HG02852 (cell line): Measurements from ENCODE around the gene VSX2.
"Not testable (repeated sequence)": the region's sequence is repeated elsewhere in the genome, so short reads cannot be mapped to it uniquely, and the experiment has no call there.

ENCODE experiments used
- ATAC-seq: cut with Tn5 transposase; IDR thresholded peaks from one replicate; pipeline ENCODE4 v1.9.1; 2021; ENCODE audit warnings: mild to moderate bottlenecking, moderate library complexity; ENCODE audit not compliant: unreplicated experiment

VSX2 gene

DNA sequence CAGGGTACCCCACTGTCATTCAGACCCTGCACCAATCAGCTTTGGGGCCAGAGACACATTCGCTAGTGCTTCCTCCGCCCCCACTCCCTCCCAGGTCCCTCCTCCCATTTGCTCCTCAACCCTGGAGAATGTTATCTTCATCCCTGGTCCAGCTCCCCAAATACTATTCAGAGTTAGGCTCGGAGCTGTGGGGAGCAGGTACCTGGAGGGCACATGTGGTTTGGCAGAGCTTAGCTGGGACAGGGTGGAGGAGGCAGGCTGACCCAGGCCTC, 19.5 kb downstream of the VSX2 start:
- ATAC-seq: no peak

DNA sequence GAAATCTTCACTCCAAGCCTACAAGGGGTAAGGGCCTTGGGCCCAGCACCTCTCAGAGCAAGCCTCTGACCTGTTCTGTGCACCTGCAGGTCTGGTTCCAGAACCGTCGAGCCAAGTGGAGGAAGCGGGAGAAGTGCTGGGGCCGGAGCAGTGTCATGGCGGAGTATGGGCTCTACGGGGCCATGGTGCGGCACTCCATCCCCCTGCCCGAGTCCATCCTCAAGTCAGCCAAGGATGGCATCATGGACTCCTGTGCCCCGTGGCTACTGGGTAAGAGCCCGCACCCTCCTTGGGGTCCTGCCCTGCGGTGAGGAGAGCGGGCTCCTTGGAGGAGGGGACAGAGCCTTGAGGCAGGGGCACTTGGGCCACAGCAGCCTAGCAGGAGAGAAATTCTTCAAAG, 20.3 kb downstream of the VSX2 start:
- no peak for ATAC-seq

DNA sequence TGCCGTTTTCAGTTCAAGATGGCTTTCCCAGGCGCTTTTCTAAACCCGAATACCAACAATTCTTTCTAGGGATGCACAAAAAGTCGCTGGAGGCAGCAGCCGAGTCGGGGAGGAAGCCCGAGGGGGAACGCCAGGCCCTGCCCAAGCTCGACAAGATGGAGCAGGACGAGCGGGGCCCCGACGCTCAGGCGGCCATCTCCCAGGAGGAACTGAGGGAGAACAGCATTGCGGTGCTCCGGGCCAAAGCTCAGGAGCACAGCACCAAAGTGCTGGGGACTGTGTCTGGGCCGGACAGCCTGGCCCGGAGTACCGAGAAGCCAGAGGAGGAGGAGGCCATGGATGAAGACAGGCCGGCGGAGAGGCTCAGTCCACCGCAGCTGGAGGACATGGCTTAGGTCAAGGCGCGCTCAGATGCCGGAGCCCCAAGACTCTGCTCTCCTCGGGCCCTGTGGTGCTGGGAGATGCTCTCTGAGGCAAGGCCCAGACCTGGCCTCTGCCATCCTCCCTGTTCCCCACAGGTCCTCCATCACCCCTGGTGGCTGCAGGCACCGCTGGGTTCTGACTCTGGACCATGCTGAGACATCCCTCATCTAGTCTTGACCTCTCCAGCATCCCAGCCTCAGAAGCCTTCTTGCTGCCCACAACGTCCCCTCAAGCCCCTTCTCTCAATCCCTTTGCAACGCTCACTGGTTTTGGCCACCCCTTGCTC, 21.4 kb downstream of the VSX2 start:
- no peak for ATAC-seq

DNA sequence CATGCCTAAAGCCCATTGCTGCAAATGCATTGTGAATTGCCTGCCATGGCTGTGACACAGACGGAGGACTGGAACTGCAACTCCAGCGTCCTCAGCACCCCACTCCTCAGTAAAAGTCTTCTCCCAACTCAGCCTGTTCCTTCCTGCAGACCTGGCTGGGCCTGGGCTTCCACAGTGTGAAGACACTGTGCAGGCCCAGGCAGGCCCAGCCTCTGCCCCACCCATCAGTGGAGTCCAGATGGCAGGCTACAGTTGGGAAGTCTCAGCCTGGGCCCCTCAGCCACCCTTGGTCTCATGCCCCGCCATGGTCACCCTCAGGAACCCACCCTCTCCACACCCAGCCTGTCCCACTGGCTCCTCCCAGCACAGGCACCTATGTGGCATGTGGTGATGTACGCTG, 22.0 kb downstream of the VSX2 start:
- no peak for ATAC-seq

DNA sequence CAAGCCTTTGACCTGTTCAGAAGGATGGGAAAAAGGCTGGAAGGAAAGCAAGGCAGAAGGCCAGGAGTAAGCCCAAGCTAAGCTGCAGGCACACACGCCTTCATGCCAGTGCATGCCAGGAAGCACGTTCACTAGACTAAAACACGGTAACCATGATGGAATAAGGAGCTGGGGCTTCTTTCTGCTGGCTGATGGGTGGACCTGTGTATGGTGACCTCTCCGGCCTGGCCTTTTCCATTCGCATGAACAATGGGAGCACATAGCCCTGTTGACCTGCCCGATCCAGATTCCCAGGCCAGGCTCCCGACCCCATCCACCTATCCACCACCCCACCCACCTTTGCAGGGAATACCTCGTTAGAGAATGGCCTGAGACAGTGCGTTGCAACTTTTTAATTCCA, 22.8 kb downstream of the VSX2 start:
- no peak for ATAC-seq

DNA sequence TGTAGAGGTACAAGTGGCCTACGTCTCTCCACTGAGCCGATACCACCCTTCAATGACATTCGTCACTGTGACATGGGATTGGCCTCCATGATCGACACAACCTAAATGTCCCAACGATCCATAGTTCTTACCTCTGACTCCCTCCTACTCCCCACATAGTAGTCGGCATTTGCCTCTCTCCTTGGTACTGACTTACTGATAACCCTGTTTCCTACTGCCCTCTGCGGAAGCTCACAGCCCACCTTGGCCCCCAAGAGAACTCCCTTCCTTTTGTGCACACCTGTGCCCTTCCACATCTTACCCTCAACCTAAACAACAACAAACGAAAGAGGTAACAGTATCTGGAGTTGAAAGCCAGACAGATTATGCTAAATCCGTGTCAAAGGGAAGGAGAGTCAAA, 23.9 kb downstream of the VSX2 start:
- ATAC-seq: no peak

DNA sequence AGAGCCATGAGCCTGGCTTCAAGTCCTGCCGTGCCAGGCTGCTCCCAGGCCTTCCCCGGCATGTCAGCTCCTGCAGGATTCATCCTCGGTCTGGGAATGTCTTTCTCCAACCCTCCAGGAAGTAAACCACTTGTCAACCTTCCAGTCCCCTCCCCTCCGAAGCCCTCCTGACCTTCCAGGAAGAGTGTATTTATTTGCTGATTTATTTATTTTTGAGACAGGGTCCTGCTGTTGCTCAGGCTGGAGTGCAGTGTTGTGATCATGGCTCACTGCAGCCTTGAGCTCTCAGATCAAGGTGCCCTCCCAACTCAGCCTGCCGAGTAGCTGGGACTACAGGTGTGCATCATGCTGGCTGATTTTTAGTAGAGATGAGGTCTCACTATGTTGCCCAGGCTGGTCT, 24.7 kb downstream of the VSX2 start:
- ATAC-seq: no peak

DNA sequence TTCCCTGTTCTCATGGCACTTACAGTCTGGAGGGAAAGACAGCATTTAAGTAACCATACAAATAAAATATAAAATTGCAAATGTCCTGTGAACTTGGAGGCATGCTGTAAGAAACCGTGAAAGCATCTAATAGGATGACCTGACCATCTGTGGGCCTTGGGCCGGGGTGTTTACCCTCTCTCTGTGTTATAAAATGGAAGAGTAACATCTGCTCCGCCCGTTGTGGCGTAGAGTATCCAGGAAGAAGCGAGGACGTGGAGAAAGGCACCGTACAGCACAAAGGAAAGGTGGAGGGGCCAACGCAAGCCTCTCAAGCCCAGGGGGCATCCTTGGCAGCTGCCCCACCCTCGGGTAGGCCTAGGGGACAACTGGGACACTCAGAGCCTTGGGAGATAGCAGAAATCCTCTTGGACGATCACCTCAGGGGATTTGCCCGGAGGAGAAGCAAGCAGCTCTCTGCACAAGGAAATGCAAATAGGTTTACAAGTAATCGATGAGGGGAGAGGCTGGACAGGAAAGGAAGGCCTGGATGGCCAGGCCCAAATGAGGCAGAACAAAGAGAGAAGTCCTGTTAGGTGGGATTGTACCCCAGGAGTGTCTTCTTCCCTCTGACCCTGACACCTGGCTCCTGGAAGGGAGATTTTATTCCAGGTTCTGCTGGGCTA, 26.2 kb downstream of the VSX2 start:
- ATAC-seq: no peak

DNA sequence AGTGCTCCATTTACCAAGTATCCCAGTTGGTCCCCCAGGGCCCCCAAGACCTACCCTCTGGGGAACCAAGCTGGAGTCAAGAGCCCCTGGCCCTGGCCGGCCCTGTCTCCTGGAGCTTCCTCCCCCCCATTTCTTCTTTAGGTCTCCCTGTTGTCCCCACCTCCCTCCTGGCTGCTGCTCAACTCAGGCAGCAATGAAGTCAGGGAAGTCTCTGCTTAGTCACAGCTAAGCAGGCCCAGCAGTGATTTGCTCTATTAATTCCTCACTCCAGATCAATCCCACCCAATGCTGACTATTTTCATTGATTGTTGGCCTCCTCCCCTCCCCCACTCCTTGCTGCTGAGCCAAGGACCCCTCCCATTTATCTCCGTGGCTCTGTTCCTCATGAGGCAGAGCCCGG, 28.3 kb downstream of the VSX2 start:
- no peak for ATAC-seq

DNA sequence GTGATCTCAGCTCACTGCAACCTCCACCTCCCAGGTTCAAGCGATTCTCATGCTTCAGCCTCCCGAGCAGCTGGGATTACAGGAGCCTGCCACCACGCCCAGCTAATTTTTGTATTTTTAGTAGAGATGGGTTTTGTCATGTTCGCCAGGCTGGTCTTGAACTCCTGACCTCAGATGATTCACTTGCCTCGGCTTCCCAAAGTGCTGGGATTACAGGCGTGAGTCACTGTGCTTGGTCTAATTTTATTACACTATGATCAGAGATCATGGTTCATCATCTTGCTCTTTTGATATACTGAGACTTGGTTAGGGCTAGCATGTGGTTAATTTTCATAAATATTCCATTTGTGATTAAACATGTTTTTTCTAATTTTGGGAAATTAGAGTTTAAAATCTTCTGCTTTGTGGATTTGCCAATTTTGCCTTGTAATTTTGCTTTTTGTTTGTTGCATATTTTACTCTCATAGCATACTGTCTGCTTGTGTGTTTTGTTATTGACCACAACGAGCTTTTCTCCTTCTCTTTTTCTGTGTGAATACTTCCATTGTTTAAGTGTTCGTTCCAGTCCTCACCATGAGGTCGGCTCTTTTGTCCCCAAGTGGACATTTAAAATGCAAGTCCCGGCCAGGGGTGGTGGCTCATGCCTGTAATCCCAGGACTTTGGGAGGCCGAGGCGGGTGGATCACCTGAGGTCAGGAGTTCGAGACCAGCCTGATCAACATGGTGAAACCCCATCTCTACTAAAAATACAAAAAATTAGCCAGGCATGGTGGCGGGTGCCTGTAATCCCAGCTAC, 31.3 kb downstream of the VSX2 start:
- not testable (repeated sequence) for ATAC-seq

DNA sequence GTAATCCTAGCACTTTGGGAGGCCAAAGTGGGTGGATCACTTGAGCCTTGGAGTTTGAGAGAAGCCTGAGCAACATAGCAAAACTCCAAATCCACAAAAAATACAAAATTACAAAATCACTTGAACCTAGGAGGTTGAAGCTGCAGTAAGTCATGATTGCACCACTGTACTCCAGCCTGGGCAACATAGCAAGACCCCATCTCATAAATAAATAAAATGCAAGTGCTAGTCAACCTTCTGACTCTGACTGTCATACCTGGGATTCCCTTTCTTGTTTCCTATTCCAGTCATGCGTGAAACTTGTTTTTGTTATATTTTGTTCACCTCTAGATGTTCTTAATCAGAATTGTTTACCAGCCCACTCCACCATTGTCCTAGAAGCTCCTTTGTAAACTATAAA, 32.1 kb downstream of the VSX2 start:
- no peak for ATAC-seq

DNA sequence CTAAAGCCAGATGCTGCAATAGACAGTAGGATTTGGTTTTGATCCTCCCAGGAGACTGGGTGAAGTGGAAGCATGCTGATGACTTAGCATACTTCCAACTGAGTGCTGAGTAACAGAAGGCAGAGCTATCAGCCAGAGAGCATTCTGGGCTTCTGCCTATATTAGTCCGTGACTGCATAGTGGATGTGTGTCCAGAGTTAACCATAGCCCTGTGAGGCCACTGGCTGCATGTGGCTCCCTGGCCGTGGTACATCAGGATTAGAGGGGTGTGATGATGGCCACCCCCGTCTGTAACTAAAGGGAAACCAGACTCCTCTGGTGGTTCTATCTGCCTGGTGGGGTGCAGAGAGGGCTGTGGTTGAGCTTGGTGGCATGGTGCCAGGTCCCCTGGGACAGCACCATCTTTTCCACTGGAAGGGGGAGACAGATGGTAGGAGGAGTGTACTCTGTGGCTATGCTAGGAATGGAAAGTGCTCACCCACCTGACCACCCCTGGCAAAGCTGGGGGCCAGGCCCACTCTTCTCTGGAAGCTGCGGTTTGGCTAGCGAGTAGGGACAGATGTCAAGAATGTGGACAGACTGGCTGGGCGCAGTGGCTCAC, 36.1 kb downstream of the VSX2 start:
- ATAC-seq: no peak

DNA sequence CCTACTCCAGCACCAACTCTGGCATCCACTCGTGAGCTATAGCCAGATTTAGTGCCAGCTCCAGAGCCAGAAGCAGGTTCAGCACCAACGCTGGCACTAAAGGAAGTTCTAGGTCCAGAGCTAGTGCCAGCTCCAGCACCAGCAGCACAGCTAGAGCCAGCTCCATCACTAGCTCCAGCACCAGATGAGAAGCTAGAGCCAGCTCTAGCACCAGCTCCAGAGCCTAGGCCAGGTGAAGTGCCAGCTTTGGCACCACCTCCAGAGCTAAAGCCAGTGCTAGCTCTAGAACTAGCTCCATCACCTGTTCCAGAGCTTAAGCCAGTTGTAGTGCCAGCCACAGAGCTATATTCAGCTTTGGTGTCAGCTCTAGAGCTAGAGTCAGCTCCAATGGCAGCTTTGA, 38.8 kb downstream of the VSX2 start:
- ATAC-seq: no peak

DNA sequence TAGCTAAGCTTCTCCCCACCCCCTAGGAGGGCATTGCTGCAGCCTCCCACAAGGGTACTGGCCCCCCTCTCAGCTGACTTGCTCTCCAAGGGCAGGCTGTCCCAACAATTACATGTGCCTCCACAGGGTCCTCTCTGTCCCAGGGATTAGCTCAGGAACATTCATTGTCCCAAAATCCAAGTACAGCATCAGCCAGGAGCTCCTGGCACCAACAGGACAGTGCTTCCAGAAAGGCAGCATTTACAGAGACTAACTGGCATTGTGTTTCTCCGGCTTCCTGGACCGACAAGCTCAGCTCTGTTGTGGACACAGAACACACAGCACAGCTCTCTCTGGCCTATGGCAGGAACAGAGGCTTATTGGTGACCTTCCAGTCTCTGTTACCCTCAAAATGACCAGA, 41.8 kb downstream of the VSX2 start:
- ATAC-seq: no peak

DNA sequence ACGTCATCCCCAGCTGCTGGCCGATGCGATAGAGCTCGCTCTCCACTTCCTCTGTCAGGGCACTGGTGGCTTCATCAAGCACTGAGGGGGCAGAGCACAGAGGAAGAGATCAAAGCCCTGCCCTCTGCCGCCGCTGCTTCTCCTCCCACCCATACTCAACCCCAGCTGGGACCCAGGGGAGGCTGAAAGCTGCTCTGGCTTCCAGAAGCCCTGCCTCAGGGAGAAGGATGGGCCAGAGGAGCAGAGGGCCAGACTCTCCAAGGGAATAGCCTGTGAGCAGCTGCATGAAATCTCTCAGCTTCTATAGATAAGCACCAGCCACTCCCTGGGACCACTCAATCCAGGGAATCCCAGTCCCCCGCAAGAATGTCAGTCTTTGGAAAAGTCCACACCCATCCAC, 47.5 kb downstream of the VSX2 start:
- ATAC-seq: no peak

DNA sequence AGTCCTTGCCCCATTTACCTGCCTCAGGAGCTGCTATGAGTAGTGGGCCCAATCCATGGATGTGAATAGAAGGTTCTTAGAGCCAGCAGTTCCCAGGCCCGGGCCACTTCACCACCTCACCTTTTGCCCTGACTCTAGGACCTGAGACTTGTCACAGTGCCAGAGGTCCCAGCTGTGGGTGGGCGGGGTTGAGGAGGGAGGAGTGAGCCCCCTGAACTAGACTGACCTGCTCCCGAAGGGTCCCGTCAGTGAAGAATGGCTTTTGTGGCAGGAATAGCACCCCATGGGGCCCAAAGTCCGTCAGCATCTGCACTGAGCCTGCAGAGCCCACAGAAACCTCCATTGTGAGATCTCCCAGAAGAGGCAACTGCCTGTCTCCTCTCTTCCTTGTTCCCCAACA, 50.6 kb downstream of the VSX2 start:
- ATAC-seq: no peak

DNA sequence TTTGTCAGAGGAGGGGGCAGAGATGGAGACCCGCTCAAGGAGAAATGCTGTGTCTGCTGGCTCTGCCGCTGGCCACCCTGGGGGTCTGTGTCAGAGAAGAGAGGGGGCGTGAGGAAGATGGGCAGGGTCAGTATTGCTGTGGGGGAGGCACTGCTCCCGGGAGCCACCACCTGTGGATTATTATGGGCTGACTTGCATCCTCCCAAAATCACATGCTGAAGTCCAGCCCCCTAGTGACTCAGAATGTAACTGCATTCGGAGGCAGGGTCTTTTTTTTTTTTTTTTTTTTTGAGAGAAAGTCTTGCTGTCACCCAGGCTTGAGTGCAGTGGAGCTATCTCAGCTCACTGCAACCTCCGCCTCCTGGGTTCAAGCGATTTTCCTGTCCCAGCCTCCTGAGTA, 51.2 kb downstream of the VSX2 start:
- no peak for ATAC-seq

DNA sequence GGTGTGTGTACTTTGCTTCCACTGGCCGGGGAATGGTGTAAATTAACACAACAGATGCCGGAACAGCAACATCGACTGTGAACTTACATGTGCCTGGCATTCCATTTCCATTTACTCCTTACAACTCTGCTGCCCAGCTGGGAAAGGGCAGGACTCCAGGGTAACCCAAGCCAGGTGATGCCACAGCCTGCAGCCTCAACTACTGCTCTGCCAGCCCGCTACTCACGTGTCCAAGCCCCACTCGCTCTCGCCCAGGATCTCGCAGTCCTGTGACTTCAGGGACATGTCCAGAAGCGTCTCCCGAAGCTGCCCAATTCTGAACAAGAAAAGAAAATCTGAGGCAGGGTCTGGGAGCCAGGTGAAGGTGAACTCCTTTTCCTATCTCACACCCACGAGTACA, 52.8 kb downstream of the VSX2 start:
- ATAC-seq: no peak

DNA sequence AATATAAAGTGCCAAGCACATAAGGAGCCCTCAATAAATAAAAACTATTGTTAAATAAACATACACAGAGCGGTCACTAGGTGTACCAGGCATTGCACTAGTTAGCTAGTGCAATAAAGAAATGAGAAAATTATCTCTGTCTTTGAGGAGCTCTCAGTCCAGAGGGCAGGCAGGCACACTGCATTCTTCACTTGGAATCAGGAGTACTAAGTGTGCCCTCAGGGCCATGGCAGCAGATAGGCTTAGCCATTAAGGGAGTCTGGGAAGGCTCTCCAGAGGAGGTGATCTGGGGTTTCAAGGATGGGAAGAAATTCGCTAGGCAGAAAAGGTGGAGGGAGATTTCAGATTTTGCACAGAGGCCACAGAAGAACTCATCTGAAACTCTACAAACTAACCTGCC, 54.4 kb downstream of the VSX2 start:
- no peak for ATAC-seq

DNA sequence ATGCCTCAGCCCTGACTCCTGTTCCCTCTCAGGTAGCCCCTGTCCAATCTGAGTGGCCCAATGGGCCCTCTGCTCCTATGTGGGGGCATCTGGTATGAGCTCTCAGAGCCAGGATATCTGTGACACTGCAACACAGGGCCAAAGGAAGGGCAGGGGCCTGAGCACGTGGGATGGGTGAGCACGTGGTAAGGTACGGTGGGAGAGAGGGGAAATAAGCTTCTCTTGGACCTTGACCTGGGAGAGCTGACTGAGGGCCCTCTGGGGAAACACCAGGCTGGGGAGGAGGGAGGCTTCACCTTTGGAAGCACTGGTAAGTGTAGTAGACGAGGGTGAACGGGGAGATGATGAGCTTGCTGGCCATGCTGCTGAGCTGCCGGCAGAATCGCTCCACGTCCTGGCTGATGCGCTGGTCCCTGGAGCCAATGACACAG, 56.8 kb downstream of the VSX2 start:
- ATAC-seq: no peak

DNA sequence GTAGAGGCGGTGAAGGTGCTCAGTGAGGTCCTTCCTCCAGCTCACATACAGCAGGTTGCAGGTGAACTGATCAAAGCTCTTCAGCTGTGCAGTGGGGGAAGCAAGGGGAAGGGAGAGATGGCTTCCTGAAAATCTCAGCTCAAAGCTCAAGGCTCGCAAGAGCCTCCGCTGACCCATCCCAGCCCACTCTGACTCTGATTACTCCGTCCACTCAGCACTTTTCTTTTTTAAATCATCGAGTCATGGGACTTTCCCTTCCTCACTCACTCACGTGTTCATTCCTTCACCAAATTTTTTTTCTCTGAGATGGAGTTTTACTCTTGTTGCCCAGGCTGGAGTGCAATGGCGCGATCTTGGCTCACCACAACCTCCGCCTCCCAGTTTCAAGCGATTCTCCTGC, 58.7 kb downstream of the VSX2 start:
- ATAC-seq: no peak

DNA sequence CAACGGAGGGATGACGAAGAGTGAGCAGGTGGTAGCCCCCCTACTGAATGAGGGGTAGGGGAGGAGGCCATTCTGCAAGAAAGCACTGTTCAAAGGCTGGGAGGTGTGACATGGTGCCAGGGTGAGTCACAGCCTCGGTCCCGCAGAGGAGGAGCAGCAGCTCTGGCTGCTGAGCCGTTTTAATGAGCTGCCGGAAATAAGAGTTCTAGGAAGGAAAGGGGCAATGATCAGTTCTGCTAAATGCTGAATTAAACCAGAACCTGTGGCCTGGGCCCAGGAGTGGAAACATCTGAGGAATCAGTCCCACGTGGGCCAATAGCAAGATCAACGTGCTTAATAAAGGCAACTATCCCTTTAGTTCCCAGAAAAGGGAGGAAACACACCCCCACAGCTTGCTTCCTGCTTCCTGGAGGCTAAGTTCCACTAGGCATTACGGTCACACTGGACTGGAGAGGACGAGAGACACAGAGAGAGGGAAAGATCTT, 59.9 kb downstream of the VSX2 start:
- no peak for ATAC-seq
